ENCODE results near the gene TLR3.
"Not testable (repeated sequence)": the region's sequence is repeated elsewhere in the genome, so short reads cannot be mapped to it uniquely, and the experiment has no call there.

Gene TLR3

DNA sequence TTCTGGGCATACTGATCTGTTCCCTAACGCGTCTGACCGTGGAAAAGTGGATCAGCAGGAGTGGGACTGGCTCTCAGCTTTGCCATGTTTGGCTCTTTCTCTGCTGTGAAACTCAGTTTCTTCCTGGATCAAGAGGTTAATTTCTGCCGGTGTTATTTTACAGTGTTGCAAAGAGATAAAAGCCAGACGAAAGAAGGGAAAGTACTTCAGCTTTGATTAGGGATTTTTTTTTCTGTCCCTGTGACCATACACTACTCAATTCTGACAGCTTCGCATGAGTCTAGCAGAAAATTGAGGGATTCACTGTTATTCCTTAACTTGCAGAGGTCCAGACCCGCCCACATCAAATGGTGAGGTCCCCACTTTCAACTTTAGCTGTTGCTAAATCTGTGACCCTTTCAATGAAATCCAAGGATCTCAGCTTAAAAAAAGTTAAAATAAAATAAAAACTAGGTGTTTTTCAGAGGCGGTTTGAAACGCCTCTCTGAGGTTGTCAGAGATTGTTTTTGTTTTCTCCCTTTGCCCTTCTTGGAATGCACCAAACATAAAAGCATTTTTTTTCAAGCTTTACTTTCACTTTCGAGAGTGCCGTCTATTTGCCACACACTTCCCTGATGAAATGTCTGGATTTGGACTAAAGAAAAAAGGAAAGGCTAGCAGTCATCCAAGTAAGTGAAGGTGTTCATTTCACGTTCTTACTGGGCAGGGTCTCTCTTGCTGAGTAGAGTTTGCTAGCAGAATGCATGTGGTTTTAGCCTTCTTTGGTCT lies at the start of gene TLR3:
Gene TLR3, plus strand, starts transcription at position 576 of the 768 bp plus-strand sequence. CDS start 7,464 bp downstream, outside the sequence.
- no peak for DNase-seq (ENCODE audit: low read depth, low spot score)

- no peak for DNase-seq (ENCODE audit: low read depth, low spot score)
Measured at GRCh38 chr4:186019269-186019668, 49.7 kb upstream of the TLR3 start.

DNA sequence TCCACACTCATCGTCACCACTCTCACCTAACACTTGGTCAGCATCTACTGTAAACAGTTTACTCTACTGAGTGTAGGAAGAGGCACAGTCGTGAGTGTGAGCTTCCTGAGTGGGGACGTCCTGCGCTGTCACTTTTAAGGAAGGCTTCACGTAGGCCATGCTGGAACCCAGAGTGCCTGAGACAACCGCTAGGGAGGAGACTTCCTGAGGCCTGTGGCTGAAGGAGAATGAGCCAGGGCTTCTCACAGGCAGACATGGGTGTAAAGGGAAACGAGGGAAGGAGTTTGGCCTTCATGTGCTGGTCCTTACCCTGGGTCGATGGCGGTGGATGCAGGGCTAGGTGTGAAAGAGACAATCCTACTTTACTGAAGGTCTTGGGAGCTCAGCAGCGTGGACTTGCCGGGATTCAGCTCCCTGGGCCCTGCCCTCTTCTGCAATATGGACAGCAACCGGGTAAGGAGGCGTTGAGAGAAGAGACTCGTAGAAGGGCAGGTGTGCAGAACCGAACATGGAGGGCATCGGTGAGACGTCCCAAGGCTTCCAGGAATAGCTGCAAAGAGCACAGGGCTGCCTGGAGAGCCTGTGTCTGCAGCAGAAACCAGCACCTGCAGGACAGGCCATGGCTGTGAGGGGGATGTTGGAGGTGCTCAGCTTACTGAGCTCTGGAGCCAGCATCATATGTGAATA lies 48.7 kb upstream of the TLR3 start:
- DNase-seq (ENCODE audit: low read depth, low spot score) = no peak

GRCh38 chr4:186020793-186021407 lies 48.1 kb upstream of the TLR3 start:
- no peak for DNase-seq (ENCODE audit: low read depth, low spot score)

- DNase-seq (ENCODE audit: low read depth, low spot score) = no peak
Measured at GRCh38 chr4:186021461-186022167, 47.3 kb upstream of the TLR3 start.

- no peak for DNase-seq (ENCODE audit: low read depth, low spot score)
Measured at GRCh38 chr4:186023975-186024374, 45.0 kb upstream of the TLR3 start.

GRCh38 chr4:186024637-186025407 lies 44.1 kb upstream of the TLR3 start:
- no peak for DNase-seq (ENCODE audit: low read depth, low spot score)

DNA sequence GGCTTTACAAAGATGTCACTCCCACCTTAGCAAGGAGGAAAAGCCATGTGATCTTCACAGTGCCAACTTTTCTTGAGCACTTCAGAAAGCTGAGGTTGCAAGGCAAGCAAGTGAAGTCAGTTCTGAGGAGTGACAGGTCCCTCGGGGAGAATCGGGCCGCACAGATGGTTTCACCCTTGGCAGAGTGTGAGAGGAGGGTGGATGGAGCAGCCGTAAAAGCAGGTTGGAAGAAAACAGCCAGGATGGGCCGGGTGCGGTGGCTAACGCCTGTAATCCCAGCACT lies 43.6 kb upstream of the TLR3 start:
- no peak for DNase-seq (ENCODE audit: low read depth, low spot score)

DNA sequence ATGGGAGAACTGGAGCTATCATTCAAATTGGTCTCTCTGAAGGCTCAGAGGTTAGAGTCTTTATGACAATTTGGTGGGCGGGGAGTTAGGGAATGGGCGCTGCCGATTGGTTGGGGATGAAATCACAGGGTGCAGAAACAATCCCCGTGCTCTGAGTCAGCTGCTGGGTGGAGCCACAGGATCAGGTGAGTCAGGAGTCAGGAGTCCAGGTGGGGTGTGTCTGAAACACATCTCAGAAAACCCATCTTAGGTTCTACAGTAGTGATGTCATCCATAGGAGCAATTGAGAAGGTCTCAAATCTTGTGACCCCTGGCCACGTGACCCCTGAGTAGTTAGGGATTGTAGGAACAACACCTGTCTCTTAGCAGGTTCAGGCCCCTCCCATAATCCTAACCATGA lies 41.6 kb upstream of the TLR3 start:
- no peak for DNase-seq (ENCODE audit: low read depth, low spot score)

DNA sequence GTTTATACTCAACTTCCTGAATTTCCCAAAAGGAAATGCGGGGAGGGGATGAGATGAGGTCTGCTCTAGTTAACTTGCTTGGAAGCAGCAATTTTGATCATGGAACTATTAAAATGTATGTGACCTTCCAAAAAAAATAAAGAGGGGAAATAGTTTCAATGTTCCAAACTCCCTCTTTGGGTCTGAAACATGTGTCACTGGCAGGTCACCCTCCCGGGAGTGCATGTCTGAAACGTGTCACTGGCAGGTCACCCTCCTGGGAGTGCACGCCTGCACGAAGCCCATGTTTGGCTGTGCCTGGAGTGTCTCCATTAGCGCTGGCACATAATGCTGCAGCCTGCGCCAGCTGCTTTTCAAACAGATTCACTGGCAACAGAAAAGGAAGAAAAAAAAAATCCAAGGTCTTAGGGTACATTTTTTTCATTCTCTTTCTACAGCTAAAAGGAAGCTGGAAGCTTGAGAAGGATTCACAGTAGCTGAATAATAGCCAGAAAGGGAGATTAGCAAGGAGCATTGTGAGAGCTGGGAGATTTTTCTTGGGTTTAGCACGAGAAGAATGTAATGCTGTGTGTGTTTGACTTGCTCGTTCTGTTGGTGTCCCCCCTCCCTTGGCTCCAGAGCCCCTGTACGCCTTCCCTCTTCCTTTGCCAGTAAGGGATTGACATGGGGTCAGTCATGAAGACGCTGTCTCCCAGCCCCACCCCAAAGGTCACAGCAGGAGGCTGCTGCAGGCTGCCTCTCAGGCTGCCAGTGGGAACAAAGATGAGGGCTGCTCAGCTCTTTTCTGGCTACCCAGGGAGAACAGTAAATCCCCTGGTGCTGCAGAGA lies 39.2 kb upstream of the TLR3 start:
- DNase-seq (ENCODE audit: low read depth, low spot score) = no peak

GRCh38 chr4:186030399-186030775 lies 38.6 kb upstream of the TLR3 start:
- no peak for DNase-seq (ENCODE audit: low read depth, low spot score)

DNA sequence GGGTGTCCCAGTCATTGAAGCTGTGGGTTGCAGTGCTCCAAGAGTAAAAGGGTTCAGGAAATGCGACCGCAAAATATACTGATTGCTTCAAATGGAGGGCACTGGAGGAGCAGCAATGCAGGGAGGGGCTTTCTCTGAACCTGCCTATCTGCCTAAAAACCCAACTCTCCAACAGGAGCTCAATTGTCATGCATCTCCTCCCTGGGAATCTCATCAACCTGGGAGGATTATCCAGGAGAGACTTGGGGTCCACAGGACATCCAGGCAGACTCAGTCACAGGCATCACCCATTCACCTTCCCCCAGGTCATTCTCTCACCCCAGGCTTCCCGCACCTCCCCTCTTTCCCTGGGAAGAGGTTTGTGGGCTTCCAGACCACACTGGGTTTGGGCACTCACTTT lies 38.2 kb upstream of the TLR3 start:
- no peak for DNase-seq (ENCODE audit: low read depth, low spot score)

GRCh38 chr4:186032259-186032658 lies 36.7 kb upstream of the TLR3 start:
- DNase-seq (ENCODE audit: low read depth, low spot score) = no peak

DNA sequence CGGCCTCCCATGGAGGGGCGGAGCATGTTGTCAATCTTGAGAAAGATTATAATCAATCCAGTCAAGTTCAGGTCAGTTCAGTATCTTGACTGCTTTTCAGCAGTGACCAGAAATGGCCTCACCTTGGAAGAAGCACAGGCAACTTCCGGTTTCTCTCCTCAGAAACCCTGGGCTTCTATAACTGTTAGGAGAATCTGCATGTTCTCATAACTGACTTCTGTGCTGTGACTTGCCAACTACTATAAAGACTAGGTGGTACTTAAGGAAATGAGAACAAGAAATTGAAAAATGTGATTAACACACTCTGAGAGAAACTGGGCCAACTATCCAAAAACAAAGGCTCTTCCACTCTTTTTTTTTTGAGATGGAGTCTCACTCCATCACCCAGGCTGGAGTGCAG lies 35.9 kb upstream of the TLR3 start:
- DNase-seq (ENCODE audit: low read depth, low spot score) = no peak

DNA sequence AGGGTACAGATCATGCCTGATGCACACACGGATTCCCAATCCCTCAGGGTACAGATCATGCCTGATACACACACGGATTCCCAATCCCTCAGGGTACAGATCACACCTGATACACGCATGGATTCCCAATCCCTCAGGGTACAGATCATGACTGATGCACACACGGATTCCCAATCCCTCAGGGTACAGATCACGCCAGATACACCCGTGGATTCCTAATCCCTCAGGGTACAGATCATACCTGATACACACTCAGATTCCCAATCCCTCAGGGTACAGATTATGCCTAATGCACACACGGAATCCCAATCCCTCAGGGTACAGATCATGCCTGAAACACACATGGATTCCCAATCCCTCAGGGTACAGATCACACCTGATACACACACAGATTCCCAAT lies 34.3 kb upstream of the TLR3 start:
- not testable (repeated sequence) for DNase-seq (ENCODE audit: low read depth, low spot score)

DNA sequence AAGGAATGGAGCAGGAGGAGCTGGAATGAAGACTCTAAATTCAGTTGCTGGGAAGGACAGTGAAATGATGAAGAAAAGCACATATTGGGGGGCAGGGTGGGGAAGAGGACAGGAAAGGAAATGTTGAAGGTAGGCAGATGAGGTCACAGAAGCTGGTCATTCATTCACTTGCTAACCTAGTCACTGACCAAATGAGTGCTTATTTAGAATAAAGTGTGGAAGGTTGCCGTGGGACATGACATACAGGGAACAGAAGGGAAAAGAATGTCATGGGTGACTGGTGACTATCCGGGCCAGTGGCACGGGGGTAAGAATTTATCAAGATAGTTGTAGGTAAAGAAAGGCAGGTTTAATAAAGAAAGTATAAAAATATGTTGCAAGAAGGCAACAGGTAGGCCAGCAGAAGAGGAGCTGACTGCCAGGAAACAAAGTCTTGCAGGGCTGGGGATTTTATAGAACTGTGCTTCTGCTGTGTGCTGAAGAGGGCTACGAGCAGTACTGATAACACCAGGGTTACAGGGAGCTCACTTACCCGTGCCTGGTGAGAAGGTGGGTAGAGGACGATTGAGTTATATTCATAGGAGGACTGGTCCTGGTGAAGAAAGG lies 31.9 kb upstream of the TLR3 start:
- DNase-seq (ENCODE audit: low read depth, low spot score) = no peak

DNA sequence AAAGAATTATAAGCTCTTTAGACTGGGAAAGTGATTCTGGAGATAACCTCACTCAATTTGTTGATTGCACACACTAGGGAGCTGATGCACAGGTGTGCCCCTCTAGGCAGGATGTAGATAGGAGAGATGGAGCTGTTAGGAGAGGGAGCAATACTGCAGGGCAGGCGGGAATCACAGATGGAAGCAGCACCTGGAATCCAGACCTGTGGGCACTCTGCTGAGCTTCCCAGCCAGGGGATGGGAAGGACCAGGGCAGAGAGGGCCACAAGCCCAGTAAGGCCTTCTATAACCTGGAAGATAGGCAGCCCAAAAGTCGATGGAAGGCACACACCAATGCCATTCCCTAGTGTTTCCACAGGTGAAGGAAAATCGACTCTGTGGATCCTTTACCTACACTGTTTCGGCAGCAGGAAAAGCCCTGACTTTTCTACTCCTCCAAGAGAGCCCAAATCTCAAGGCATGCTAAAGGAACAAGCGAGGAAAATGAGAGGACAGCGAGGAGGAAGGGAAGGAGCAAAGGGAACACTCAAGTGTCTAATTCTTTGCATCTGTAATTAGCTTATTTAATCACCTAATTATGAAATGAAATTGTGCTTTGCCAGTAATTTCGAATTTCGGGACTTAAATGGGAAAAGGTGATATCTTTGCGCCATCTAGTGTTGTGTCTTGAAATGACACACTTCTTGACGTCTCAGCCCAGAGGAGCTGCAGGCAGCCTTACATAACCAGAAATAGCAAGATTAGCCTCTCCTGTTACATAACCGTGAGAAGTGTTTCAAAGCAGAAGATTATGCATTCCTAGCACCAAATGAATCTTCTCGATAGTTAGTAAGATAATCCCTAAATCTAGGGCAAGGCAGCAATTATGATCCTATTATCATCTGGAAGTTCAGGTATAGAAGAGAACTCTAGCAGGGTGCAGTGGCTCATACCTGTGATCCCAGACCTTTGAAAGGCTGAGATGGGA lies 31.0 kb upstream of the TLR3 start:
- no peak for DNase-seq (ENCODE audit: low read depth, low spot score)

DNA sequence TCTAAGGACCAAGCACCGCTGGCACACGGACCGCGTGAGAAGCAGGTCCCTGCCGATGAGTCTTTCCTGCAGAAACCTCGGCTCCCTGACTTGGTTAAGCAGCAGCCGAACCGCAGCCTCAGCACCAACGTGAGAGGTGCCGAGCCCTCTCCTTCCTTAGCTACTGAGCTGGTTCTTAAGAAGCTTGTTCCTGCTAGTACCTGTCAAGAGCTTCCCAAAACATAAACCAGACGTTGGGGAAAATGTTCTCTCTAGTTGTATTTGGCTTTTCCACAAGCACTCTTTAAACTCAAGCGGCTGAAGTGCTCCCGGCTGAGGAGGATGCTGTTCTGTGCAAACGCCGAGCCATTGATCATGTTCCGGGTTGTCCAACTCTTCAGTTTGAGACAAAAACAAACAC lies 29.3 kb upstream of the TLR3 start:
- DNase-seq (ENCODE audit: low read depth, low spot score) = no peak

GRCh38 chr4:186040316-186040715 lies 28.6 kb upstream of the TLR3 start:
- DNase-seq (ENCODE audit: low read depth, low spot score) = no peak
